Measurements from ENCODE around the gene KLHL5.
A peak's percentile ranks its signal among the peaks of the same experiment; 100 is the strongest.

Gene KLHL5

GRCh38 chr4:39044364-39044955, 17.6 kb upstream of the KLHL5 start:
- DNase-seq (ENCODE audit: low read depth in 1 of 2, low spot score in 1 of 2), result peak; percentile 89 to 93

- DNase-seq (ENCODE audit: low read depth in 1 of 2, low spot score in 1 of 2), result peak; percentile 15 to 25
These were observed 16.8 kb upstream of the KLHL5 start for GRCh38 chr4:39044956-39045826.

- DNase-seq (ENCODE audit: low read depth in 1 of 2, low spot score in 1 of 2), result no peak
These were observed 16.2 kb upstream of the KLHL5 start for GRCh38 chr4:39045827-39046221.

GRCh38 chr4:39046249-39046648, 15.8 kb upstream of the KLHL5 start:
- DNase-seq (ENCODE audit: low read depth in 1 of 2, low spot score in 1 of 2), result no peak

- no peak for DNase-seq (ENCODE audit: low read depth in 1 of 2, low spot score in 1 of 2)
These were observed 14.4 kb upstream of the KLHL5 start for GRCh38 chr4:39047681-39048080.

- DNase-seq (ENCODE audit: low read depth in 1 of 2, low spot score in 1 of 2), result no peak
These were observed 13.7 kb upstream of the KLHL5 start for GRCh38 chr4:39048311-39048710.

- DNase-seq (ENCODE audit: low read depth in 1 of 2, low spot score in 1 of 2), result no peak
These were observed 11.4 kb upstream of the KLHL5 start for GRCh38 chr4:39050590-39050989.

GRCh38 chr4:39051492-39051891, 10.5 kb upstream of the KLHL5 start:
- no peak for DNase-seq (ENCODE audit: low read depth in 1 of 2, low spot score in 1 of 2)

GRCh38 chr4:39053983-39054382, 8.0 kb upstream of the KLHL5 start:
- no peak for DNase-seq (ENCODE audit: low read depth in 1 of 2, low spot score in 1 of 2)

- DNase-seq (ENCODE audit: low read depth in 1 of 2, low spot score in 1 of 2), result no peak
These were observed 7.5 kb upstream of the KLHL5 start for GRCh38 chr4:39054497-39054896.

GRCh38 chr4:39056023-39056422, 6.0 kb upstream of the KLHL5 start:
- DNase-seq (ENCODE audit: low read depth in 1 of 2, low spot score in 1 of 2), result no peak

GRCh38 chr4:39061457-39061856, 575 bp upstream of the KLHL5 start:
- no peak for DNase-seq (ENCODE audit: low read depth in 1 of 2, low spot score in 1 of 2)

- no peak for DNase-seq (ENCODE audit: low read depth in 1 of 2, low spot score in 1 of 2)
These were observed 702 bp downstream of the KLHL5 start for GRCh38 chr4:39062770-39063097.

- DNase-seq (ENCODE audit: low read depth in 1 of 2, low spot score in 1 of 2), result no peak
These were observed 1.4 kb downstream of the KLHL5 start for GRCh38 chr4:39063430-39063829.

GRCh38 chr4:39066371-39066770, 4.3 kb downstream of the KLHL5 start:
- no peak for DNase-seq (ENCODE audit: low read depth in 1 of 2, low spot score in 1 of 2)

- DNase-seq (ENCODE audit: low read depth in 1 of 2, low spot score in 1 of 2), result no peak
These were observed 5.0 kb downstream of the KLHL5 start for GRCh38 chr4:39067031-39067430.

GRCh38 chr4:39067451-39067850, 5.4 kb downstream of the KLHL5 start:
- no peak for DNase-seq (ENCODE audit: low read depth in 1 of 2, low spot score in 1 of 2)

GRCh38 chr4:39068907-39069306, 6.9 kb downstream of the KLHL5 start:
- DNase-seq (ENCODE audit: low read depth in 1 of 2, low spot score in 1 of 2), result no peak

- DNase-seq (ENCODE audit: low read depth in 1 of 2, low spot score in 1 of 2), result no peak
These were observed 16.8 kb downstream of the KLHL5 start for GRCh38 chr4:39078829-39079228.

GRCh38 chr4:39083164-39083563, 21.1 kb downstream of the KLHL5 start:
- no peak for DNase-seq (ENCODE audit: low read depth in 1 of 2, low spot score in 1 of 2)

- DNase-seq (ENCODE audit: low read depth in 1 of 2, low spot score in 1 of 2), result no peak
These were observed 23.9 kb downstream of the KLHL5 start for GRCh38 chr4:39085891-39086290.

GRCh38 chr4:39096847-39097246, 34.8 kb downstream of the KLHL5 start:
- DNase-seq (ENCODE audit: low read depth in 1 of 2, low spot score in 1 of 2), result no peak

- no peak for DNase-seq (ENCODE audit: low read depth in 1 of 2, low spot score in 1 of 2)
These were observed 35.3 kb downstream of the KLHL5 start for GRCh38 chr4:39097290-39097689.

Measured in stimulated activated CD4-positive, alpha-beta T cell treated with anti-CD3 and anti-CD28 coated beads, Interleukin-15, amount 100 ng/mL, for 1 hour (primary cell).